RWPE2 (cell line): ENCODE data around the gene TH.

Experiments used
- ATAC-seq: fragments of 200-7000 bp; cut with Tn5 transposase; 3 replicates; pipeline ENCODE4 v1.9.1; 2021; ENCODE audit warnings: low read depth
- DNase-seq: peaks from one replicate; pipeline ENCODE4 v3.0.0-alpha.2; 2020; ENCODE audit warnings: low spot score
- H3K27ac ChIP-seq: fragments of 450-650 bp; 2 replicates; pipeline ENCODE4 v1.5.1; 2017; ENCODE audit warnings: mild to moderate bottlenecking; ENCODE audit not compliant: poor library complexity, severe bottlenecking
- H3K27me3 ChIP-seq: fragments of 250-450 bp; sonication (Bioruptor Pico); 2 replicates; pipeline ENCODE4 v1.5.1; 2021; ENCODE audit warnings: mild to moderate bottlenecking, moderate library complexity; ENCODE audit not compliant: insufficient read depth, poor library complexity, severe bottlenecking
- H3K36me3 ChIP-seq: fragments of 250-450 bp; sonication (Bioruptor Pico); 2 replicates; pipeline ENCODE4 v1.5.1; 2020; ENCODE audit warnings: low read depth, mild to moderate bottlenecking, moderate library complexity
- H3K4me1 ChIP-seq: fragments of 250-450 bp; sonication (Bioruptor Pico); 2 replicates; pipeline ENCODE4 v1.5.1; 2021; ENCODE audit warnings: mild to moderate bottlenecking, moderate library complexity; ENCODE audit not compliant: insufficient read depth, poor library complexity, severe bottlenecking
- H3K4me3 ChIP-seq: fragments of 250-450 bp; sonication (Bioruptor Pico); 2 replicates; pipeline ENCODE4 v1.5.1; 2021; ENCODE audit warnings: mild to moderate bottlenecking, moderate library complexity; ENCODE audit not compliant: severe bottlenecking
- H3K9me3 ChIP-seq: fragments of 250-450 bp; sonication (Bioruptor Pico); 2 replicates; pipeline ENCODE4 v1.5.1; 2021; ENCODE audit warnings: mild to moderate bottlenecking, moderate library complexity; ENCODE audit not compliant: severe bottlenecking
- CTCF ChIP-seq: fragments of 450-650 bp; IDR thresholded peaks from one replicate; pipeline ENCODE4 v1.5.1; 2017; ENCODE audit warnings: mild to moderate bottlenecking, moderate library complexity; ENCODE audit not compliant: poor library complexity, severe bottlenecking

The TH gene

GRCh38 chr11:2133241-2134021 lies 38.2 kb downstream of the TH start:
- no peaks in the 10 kb centered on the region for H3K36me3 ChIP-seq
- H3K4me1 ChIP-seq, result no peaks in the 10 kb centered on the region
- ATAC-seq (no peak), DNase-seq (no peak)
- peaks cover 29% of the 10 kb centered on the region for H3K27me3 ChIP-seq
- no peak overlapping the region for H3K27ac ChIP-seq
- H3K4me3 ChIP-seq, result no peak overlapping the region
- H3K9me3 ChIP-seq, result no peaks in the 10 kb centered on the region
- TF ChIP-seq CTCF, result no peak

GRCh38 chr11:2132874-2133240 lies 38.8 kb downstream of the TH start:
- no peak overlapping the region for H3K4me3 ChIP-seq
- TF ChIP-seq CTCF, result no peak
- no peaks in the 10 kb centered on the region for H3K9me3 ChIP-seq
- H3K27ac ChIP-seq, result no peak overlapping the region
- H3K4me1 ChIP-seq, result no peaks in the 10 kb centered on the region
- no peaks in the 10 kb centered on the region for H3K36me3 ChIP-seq
- DNase-seq, result no peak
- H3K27me3 ChIP-seq, result peaks cover 25% of the 10 kb centered on the region
- ATAC-seq, result no peak

- H3K27me3 ChIP-seq, result peaks cover 19% of the 10 kb centered on the region
- no peaks in the 10 kb centered on the region for H3K9me3 ChIP-seq
- no peak for DNase-seq
- TF ChIP-seq CTCF, result no peak
- H3K4me3 ChIP-seq, result no peak overlapping the region
- no peak for ATAC-seq
- no peaks in the 10 kb centered on the region for H3K36me3 ChIP-seq
- no peaks in the 10 kb centered on the region for H3K4me1 ChIP-seq
- H3K27ac ChIP-seq, result no peak overlapping the region
These were observed 39.4 kb downstream of the TH start for GRCh38 chr11:2132246-2132645.

- H3K27me3 ChIP-seq, result peaks cover 13% of the 10 kb centered on the region
- no peak overlapping the region for H3K4me3 ChIP-seq
- H3K9me3 ChIP-seq, result no peaks in the 10 kb centered on the region
- ATAC-seq (no peak), DNase-seq (no peak)
- H3K36me3 ChIP-seq, result no peaks in the 10 kb centered on the region
- no peak for TF ChIP-seq CTCF
- H3K27ac ChIP-seq, result no peak overlapping the region
- H3K4me1 ChIP-seq, result no peaks in the 10 kb centered on the region
These were observed 40.0 kb downstream of the TH start for GRCh38 chr11:2131371-2132236.
